ENCODE data around the gene ZNF451.

Gene ZNF451

DNA sequence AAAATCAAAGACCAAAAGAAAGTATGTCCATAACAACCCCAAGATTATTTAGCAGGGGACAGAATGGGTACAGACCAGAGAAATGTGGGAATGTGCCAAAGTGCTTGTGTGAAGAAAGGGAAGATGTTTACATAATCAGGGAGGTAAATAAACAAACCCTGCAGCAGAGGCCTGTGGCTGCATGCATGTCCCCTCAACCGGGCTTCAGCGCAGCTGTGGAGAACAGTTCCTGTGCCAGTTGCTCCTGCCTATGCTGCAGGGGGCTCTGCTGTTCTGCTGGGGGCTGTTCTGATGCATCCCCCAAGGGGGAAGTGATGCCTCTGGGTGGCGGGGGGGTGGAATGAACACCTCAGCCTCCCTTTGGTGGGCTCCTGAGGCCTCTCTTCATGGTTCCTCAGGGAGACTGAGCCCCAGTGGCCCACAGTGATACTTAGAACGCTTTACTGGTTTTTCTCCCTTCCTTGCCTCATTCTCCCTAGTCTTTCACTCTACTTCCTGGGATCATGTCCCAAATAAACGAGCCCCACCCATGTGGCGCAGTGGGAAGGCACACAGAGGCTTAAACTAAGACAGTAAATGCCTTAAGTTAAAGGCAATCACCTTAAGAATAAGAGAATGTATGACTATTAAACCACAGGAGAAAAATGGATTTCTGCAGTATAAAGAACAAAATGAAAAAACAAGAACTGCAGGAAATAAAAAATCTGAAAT lies 109.1 kb downstream of the ZNF451 start:
- DNase-seq (ENCODE audit: low read depth in 2 of 2), result no peak
- TF ChIP-seq, protein P1, sequence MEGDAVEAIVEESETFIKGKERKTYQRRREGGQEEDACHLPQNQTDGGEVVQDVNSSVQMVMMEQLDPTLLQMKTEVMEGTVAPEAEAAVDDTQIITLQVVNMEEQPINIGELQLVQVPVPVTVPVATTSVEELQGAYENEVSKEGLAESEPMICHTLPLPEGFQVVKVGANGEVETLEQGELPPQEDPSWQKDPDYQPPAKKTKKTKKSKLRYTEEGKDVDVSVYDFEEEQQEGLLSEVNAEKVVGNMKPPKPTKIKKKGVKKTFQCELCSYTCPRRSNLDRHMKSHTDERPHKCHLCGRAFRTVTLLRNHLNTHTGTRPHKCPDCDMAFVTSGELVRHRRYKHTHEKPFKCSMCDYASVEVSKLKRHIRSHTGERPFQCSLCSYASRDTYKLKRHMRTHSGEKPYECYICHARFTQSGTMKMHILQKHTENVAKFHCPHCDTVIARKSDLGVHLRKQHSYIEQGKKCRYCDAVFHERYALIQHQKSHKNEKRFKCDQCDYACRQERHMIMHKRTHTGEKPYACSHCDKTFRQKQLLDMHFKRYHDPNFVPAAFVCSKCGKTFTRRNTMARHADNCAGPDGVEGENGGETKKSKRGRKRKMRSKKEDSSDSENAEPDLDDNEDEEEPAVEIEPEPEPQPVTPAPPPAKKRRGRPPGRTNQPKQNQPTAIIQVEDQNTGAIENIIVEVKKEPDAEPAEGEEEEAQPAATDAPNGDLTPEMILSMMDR (IDR thresholded peaks at IDR 0.05; ENCODE audit: low read depth, low read length), result no peak
- H3K4me3 ChIP-seq (replicated peaks in 1 of 2; ENCODE audit: low read depth in 2 of 2, low read length in 2 of 2), result no peak overlapping the region

DNA sequence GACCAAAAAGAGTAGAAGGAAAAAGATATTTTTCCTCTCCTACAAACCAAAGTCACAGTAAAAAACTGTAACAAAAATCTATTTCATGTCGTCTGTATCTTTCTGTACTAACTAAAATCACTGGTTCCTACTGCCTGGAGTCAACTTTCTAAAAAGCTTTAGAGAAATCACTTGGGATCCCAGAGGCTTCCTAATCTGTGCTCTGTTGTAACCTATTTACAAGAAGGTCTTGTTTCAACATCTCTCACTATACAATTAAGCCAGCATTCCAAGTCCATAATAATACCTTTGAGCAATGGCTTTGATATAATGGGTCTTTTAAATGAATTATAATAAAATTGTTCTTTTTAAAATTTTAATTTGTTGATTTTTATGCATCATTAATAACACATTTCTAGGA lies 111.7 kb downstream of the ZNF451 start:
- no peak for DNase-seq (ENCODE audit: low read depth in 2 of 2)
- H3K4me3 ChIP-seq (replicated peaks in 1 of 2; ENCODE audit: low read depth in 2 of 2, low read length in 2 of 2), result no peak overlapping the region
- TF ChIP-seq, protein P1 (IDR thresholded peaks at IDR 0.05; ENCODE audit: low read depth, low read length), result no peak

DNA sequence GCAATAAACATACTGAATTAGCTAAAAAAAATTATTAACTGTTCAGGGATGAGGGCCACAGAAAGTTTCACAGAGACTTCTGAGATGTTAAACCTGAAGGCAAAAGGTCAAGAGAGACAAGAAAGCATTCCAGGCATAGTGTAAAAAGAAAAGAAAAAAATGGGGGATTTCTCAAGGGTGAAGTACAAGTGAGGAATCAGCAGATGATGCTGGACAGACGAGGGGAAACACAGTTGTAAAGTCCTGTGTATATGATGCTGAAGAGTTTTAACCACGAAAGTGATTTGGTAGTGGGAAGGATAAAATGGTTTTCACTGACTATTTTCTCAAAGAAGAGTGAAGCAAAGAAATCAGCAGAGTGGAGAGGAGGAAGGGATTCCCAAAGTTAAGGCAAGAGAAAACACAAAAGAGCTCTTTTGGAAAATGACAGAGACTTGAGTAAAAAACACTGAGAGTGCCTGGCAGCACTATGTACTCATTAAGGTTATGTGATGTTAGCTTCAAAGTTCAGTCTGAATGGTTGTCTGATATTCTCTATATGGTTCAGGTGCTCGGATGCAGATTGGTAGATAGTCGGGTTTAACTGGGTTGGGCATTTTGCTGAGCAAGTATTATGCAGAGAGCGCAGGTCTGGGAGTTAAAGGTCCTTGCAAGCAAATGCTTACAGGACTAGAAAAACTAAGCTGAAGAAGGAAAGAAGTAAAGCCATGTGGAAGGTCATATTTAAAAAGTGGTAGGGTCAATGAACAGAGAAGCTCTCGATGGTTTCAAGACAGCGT lies 115.8 kb downstream of the ZNF451 start:
- TF ChIP-seq, protein P1 (IDR thresholded peaks at IDR 0.05; ENCODE audit: low read depth, low read length), result no peak

DNA sequence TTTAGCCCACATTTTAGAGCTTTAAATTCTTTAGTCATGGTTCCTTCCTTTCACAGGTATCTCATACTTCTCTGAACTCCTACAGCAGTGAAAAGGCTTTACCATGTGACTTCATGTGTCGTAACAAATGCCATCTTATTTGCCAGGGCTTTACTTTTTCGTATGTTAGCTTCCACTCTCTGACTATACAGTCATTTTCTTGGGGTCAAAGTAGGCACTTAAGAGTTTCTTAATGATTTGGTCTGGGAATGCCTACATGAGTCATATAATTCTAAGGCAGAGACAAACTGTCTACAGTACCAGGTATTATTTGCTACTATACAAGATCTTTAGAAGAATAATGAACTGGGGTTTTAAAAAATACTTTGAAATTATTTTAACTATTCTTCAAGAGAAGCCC lies 117.2 kb downstream of the ZNF451 start:
- TF ChIP-seq, protein P1 (IDR thresholded peaks at IDR 0.05; ENCODE audit: low read depth, low read length), result no peak
- DNase-seq (ENCODE audit: low read depth in 2 of 2), result peak; percentile 22 to 72
- no peak overlapping the region for H3K4me3 ChIP-seq (replicated peaks in 1 of 2; ENCODE audit: low read depth in 2 of 2, low read length in 2 of 2)

More for the DNA sequence above, 115.8 kb downstream of the ZNF451 start:
- no peak overlapping the region for H3K4me3 ChIP-seq (replicated peaks in 1 of 2; ENCODE audit: low read depth in 2 of 2, low read length in 2 of 2)
- no peak for DNase-seq (ENCODE audit: low read depth in 2 of 2)

DNA sequence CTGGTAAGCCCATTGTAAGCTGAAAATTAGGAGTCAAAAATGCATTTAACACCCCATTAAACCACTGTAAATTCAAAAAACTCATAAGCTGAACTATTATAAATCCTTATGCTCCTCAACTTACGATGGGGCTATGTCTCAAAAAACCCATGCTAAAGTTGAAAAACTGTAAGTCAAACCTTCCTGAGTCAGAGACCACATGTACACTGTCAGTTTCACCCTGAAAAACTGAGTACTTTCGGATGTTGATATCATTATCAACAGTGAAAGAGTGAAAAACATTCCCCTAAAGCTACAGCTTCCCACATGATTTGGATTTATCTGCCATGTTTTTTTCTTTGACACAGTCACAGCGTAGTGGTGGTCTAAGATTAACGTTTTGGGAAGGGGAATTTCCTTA lies 117.9 kb downstream of the ZNF451 start:
- DNase-seq (ENCODE audit: low read depth in 2 of 2), result no peak
- TF ChIP-seq, protein P1 (IDR thresholded peaks at IDR 0.05; ENCODE audit: low read depth, low read length), result no peak
- H3K4me3 ChIP-seq (replicated peaks in 1 of 2; ENCODE audit: low read depth in 2 of 2, low read length in 2 of 2), result no peak overlapping the region

DNA sequence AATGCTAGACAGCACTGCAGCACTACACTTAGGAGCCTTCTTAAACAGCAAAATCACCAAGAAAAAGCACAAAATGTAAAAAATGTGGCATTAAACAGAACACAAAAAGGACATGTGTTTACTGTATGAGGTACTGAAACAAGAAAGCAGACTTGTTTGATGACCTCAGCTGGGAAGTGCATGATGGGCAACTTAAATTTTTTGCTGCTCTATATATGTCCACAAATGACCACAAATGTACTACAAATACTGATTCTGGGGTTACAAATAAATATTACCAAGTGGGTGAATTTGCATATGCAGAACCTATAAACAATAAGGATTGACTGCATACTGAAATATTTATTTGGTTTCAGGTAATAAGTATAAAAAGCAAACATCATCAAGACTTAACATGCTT lies 119.0 kb downstream of the ZNF451 start:
- DNase-seq (ENCODE audit: low read depth in 2 of 2), result no peak
- H3K4me3 ChIP-seq (replicated peaks in 1 of 2; ENCODE audit: low read depth in 2 of 2, low read length in 2 of 2), result no peak overlapping the region
- TF ChIP-seq, protein P1 (IDR thresholded peaks at IDR 0.05; ENCODE audit: low read depth, low read length), result no peak
